GM21737 (cell line): ENCODE results near the gene LYZ.
"Not testable (repeated sequence)": the region's sequence is repeated elsewhere in the genome, so short reads cannot be mapped to it uniquely, and the experiment has no call there.

Experiments
- ATAC-seq: cut with Tn5 transposase; IDR thresholded peaks from one replicate; pipeline ENCODE4 v1.9.1; 2021; ENCODE audit warnings: mild to moderate bottlenecking, moderate library complexity; ENCODE audit not compliant: unreplicated experiment

LYZ gene

DNA sequence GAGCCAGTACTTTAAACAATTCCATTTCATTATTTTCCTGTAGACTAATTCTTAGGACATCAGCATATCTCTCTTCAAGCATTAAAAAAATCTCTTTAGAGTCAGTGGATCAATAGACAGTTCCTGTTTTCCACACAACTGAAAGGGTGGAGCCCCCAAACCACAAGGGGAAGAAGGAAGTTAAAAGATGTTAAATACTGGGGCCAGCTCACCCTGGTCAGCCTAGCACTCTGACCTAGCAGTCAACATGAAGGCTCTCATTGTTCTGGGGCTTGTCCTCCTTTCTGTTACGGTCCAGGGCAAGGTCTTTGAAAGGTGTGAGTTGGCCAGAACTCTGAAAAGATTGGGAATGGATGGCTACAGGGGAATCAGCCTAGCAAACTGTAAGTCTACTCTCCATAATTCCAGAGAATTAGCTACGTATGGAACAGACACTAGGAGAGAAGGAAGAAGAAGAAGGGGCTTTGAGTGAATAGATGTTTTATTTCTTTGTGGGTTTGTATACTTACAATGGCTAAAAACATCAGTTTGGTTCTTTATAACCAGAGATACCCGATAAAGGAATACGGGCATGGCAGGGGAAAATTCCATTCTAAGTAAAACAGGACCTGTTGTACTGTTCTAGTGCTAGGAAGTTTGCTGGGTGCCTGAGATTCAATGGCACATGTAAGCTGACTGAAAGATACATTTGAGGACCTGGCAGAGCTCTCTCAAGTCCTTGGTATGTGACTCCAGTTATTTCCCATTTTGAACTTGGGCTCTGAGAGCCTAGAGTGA lies at the start of gene LYZ:
Gene LYZ (plus strand): TSS at position 220 of the 777 bp plus-strand sequence. CDS start 28 bp downstream, at position 248.
- no peak for ATAC-seq

- no peak for ATAC-seq
Observed at GRCh38 chr12:69298947-69299346, 49.2 kb upstream of the LYZ start.

DNA sequence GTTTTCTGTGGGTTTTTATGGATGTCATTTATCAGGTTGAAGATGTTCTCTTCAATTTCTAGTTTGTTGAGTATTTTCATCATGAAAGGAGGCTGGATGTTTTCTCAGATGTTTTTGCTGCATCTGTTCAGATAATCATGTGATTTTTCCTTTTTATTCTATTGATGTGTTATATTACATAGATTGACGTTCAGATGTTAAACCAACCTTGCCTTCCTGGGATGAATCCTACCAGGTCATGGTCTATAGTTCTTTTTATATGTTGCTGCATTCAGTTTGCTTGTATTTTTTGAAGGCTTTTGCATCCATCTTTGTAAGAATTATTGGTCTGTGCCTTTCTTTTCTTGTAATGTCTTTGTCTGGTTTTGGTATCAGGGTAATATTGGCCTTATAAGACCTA lies 43.9 kb upstream of the LYZ start:
- ATAC-seq = no peak

DNA sequence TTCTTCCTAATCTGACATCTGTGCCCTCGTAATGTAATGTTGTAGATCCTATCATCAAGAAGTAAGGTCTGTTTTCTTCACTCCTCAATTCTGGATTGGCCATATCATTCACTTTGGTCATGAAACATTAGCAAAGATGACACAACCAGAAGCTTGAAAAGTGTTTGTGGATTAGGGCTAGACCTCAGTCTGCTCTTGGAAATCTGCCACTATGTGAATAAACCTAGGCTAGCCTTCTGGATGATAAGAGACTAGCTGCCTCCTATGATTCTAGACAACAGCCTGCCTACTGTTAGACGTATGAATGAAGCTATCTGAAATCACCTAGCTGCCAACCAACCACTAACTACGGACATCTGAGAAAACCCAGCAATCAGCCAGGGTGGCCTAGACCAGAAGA lies 38.7 kb upstream of the LYZ start:
- ATAC-seq = no peak

DNA sequence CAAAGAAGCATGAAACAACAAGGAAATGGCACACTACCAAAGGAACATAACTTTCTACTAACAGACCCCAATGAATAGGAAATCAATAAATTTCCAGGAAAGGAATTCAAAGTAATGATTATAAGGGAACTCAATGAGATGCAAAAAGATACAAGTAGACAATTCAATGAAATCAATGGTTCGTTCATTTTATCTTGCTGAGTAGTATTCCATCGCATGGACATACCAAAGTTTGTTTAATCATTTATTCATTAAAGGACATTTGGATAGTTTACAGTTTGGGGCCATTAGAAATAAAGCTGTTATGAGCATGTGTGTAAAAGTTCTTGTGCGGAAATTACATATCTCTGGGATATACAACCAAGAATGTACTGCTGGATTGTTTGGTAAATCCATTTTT lies 35.0 kb upstream of the LYZ start:
- ATAC-seq = no peak

GRCh38 chr12:69316784-69317183 lies 31.4 kb upstream of the LYZ start:
- not testable (repeated sequence) for ATAC-seq

GRCh38 chr12:69317233-69317632 lies 30.9 kb upstream of the LYZ start:
- not testable (repeated sequence) for ATAC-seq

DNA sequence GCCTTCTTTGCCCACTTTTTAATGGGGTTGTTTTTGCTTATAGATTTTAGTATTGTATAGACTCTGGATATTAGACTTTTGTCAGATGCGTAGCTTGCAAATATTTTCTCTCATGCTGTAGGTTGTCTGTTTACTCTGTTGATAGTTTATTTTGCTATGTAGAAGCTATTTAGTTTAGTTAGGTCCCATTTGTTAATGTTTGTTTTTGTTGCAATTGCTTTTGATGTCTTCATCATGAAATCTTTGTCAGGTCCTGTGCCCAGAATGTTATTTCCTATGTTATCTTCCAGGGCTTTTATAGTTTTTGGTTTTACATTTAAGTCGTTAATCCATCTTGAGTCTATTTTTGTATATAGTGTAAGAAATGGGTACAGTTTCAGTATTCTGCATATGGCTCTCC lies 30.0 kb upstream of the LYZ start:
- no peak for ATAC-seq

GRCh38 chr12:69321351-69321750 lies 26.8 kb upstream of the LYZ start:
- no peak for ATAC-seq

- peak; percentile 91 for ATAC-seq
Observed at GRCh38 chr12:69324797-69325466, 23.2 kb upstream of the LYZ start.

DNA sequence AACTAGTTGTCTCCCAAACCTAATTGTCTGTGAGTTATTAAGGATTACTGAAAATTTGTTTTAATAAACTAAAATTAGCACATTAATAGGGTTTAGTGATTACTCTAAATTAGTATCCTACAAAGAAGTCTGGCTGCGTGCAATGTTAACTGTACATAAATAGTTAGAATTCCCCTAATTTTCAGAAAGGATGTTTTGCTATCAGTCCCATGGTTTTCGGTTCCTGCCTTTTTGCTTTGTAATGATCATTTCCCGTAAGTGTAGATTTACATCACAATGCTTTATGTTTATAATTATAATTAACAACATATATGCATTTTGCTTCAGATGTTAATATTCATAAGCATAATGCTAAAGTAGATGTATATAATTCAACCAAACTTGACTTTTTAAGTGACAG lies 19.8 kb upstream of the LYZ start:
- no peak for ATAC-seq

- no peak for ATAC-seq
Observed at GRCh38 chr12:69329669-69330428, 18.3 kb upstream of the LYZ start.

DNA sequence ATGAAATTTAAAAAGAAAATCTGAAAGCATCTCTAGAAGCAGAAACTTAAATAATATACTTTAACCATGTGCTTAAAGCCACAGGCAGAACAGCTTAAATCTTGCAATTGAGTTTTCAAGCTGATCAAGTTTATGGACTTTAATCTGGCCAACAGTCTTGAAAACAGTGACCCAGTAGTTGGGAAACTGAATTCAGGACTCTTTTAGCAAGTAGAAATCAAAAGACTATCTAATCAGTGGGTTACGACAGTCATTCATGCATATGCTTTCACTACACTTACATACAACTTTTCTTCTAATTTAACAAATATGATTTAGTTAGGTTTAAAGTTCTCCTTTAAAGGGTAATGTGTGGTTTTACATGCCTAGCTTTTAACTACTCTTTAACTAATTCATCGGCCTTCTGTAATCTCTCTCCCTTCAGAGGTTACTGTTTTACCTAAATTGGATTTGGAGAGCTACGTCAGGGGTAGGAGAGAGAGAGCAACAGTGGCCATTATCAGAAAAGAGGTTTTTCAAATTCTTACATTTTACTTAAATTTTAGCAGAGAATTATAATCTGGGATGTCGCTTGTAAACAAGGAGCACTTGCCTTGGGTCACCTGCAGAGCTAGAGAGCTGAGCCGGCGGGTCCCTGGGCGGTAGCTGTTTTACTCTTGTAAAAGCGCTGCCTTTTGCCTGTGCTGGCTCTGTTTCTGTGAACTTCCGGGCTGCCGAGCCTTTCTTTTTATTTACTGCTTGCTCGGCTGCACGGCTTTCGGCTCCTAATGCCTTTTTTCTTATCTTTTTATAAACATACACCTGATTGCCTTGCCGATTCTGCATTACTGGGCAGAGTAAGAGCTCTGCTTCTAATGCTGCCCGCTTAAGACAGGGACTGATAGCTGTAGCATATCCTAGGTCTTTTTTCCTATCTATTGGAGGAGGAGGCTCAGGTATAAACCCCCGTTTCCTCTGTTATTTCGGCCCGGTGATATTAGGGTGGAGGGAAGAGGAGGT lies 17.4 kb upstream of the LYZ start:
- peak; percentile 74 for ATAC-seq

- ATAC-seq = no peak
Observed at GRCh38 chr12:69331519-69331908, 16.7 kb upstream of the LYZ start.

DNA sequence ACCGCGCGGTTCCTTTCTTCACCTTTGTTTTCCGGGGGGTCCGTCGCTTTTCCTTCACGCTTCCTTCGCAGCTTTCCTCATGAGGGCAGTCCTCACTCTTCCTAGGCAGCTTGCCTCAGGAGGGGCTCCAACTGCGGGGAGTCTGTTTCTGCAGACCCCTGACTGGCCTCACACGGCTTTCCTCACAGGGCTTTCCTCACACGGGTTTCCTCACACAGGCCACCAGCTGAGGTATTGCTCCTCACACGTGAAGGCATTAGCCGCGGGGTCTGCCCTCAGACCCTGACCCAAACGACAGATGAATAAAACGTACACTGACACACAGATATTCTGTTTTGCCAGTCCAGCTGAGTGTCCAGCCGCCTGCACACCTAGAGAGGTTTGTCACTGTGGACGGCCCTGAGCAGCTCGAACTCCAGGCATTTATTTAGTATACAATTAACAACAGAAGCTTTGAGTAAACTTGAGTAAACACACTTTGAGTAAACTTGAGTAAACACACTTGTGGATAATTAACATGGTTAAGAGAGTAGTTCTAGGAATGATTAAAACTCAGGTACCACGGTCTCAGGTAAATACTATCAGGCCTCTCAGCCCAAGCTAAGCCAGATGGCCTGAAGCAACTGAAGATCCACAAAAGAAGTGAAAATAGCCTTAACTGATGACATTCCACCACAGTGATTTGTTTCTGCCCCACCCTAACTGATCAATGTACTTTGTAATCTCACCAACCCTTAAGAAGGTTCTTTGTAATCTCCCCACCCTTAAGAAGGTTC lies 16.1 kb upstream of the LYZ start:
- ATAC-seq = no peak

GRCh38 chr12:69332815-69333358 lies 15.3 kb upstream of the LYZ start:
- no peak for ATAC-seq

DNA sequence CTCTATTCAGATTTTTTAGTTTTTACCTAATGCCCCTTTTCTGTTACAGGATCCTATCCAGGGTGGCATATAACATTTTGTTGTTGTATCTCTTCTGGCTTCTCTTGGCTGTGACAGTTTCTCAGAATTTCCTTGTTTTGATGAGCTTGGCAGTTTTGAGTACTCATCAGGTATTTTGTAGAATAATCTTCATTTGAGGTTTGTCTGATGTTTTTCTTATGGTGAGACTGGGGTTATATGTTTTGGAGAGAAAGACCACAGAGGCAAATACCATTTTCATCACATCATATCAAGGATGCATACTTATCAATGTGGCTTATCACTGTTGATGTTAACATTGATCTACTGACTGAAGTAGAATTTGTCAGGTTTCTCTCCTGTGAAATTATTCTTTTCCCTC lies 14.0 kb upstream of the LYZ start:
- no peak for ATAC-seq

GRCh38 chr12:69337311-69338090 lies 10.7 kb upstream of the LYZ start:
- no peak for ATAC-seq
